T47D (cell line): ENCODE results near the gene C6orf62.
A peak's percentile ranks its signal among the peaks of the same experiment; 100 is the strongest.
"Not testable (repeated sequence)": the region's sequence is repeated elsewhere in the genome, so short reads cannot be mapped to it uniquely, and the experiment has no call there.

ENCODE experiments used
- DNase-seq, 2 experiments: peaks; one replicate each; pipeline versions ENCODE4 v3.0.0 to v3.0.0-alpha.2; 2011 to 2012; ENCODE audit warnings: low read depth in 1 of 2, low spot score in 1 of 2
- JUND ChIP-seq: IDR thresholded peaks from 2 replicates; pipeline ENCODE4 v1.6.1; 2012; ENCODE audit warnings: low read depth
- in situ Hi-C: cut with HindIII; loops from 2 replicates; pipeline ENCODE4 v1.10.0; 2016; ENCODE audit warnings: low sequenced_read_pairs, low pct_unique_long_range_greater_than_20kb

Gene C6orf62

DNA sequence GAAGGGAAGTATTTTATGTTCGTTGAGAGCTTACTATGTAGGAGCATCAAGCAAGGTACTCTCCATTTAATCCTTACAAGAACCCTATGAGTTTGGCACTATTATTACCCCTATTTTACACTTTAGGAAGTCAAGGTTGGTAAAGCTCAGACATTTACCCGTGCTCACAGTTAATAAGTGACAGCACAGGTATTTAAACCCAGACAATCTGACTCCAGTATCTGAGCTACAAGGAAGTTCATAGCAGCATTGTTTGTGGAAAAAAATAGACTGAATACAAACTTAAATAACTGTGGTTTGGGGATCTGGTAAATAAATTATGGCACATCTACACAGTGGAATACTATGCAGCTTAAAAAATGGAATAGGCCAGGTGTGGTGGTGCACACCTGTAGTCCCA lies 34.6 kb upstream of the C6orf62 start:
- in situ Hi-C loops, result no loop called here

DNA sequence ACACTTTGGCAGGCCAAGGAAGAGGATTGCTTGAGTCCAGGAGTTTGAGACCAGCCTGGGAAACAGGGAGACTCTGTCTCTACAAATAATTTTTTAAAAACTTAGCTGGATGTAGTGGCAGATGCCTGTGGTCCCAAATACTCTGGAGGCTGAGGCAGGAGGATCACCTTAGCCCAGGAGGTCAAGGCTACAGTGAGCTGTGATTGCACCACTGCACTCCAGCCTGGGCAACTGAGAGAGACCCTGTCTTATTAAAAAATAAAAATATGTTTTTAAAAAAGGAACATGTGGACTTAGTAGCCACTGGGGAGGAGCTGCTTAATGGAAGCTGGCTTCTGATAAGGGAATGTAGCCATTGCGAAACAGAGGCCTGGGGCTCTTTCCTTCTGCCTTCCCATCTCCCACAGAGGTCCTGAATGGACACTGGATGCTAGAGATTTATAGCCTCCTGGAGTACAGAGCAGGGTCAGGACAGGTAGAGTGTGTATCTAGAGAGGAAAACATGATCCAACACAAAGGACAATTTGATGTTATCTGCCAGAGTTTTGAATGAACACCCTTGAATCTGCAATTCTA lies 34.1 kb upstream of the C6orf62 start:
- DNase-seq, result no peak
- in situ Hi-C loops, result no loop called here
- TF ChIP-seq JUND, result no peak

More for the DNA sequence above, 34.6 kb upstream of the C6orf62 start:
- no peak for TF ChIP-seq JUND
- DNase-seq, result no peak

DNA sequence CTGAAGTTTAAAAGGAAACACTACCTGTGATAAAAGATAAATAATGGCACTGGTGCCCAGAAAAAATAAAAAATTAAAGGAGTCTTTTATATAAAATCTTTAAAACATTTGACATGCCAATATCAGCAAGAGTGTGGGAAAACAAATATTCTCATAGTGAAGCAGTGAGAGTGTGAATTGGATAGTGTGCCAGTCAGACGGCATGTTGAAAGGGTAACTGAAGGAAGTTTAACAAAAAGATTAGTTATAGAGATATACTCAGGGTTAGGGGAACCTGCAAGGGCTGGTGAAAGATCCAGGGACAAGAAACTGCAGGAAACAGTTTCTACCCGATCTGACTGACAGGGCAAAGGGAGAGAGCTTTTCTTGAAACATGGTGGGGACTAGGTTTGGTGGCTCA lies 33.5 kb upstream of the C6orf62 start:
- no peak for DNase-seq
- in situ Hi-C loops, result no loop called here
- no peak for TF ChIP-seq JUND

DNA sequence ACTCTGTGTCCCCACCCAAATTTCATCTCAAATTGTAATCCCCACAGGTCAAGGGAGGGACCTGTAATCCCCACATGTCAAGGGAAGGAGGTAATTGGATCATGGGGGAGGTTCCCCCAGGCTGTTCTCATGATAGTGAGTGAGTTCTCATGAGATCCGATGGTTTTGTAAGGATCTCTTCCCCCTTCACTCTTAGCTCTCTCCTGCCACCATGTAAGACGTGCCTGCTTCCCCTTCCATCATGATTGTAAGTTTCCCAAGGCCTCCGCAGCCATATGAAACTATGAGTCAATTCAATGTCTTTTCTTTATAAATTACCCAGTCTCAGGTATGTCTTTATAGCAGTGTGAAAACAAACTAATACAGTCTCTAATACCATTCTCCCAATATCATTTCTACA lies 31.9 kb upstream of the C6orf62 start:
- DNase-seq, in situ Hi-C loops: not testable (repeated sequence)

GRCh38 chr6:24749297-24749696 lies 30.3 kb upstream of the C6orf62 start:
- no peak for DNase-seq
- no peak for TF ChIP-seq JUND
- in situ Hi-C loops, result no loop called here

DNA sequence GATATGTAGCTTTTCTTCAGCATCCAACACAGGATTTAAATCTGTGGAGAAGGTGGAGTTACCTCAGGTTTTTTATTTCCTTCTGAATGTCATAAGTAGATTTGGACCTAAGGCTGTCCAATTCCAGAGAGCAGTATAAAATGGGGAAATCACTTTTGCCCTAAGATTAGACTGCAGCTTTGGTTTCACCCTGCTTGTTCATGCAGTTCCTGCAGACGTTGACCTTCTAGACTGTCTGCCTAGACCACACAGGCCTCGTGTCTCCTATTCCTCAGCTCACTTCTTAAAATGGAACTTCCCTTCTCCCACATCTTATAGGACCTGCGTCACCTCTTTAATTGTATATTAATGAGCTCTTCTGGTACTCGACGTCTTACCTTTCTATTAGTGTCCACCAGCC lies 26.0 kb upstream of the C6orf62 start:
- DNase-seq, result no peak
- in situ Hi-C loops, result no loop called here
- no peak for TF ChIP-seq JUND

- DNase-seq, result no peak
- in situ Hi-C loops, result no loop called here
- no peak for TF ChIP-seq JUND
Observed at GRCh38 chr6:24743944-24744335, 25.0 kb upstream of the C6orf62 start.

DNA sequence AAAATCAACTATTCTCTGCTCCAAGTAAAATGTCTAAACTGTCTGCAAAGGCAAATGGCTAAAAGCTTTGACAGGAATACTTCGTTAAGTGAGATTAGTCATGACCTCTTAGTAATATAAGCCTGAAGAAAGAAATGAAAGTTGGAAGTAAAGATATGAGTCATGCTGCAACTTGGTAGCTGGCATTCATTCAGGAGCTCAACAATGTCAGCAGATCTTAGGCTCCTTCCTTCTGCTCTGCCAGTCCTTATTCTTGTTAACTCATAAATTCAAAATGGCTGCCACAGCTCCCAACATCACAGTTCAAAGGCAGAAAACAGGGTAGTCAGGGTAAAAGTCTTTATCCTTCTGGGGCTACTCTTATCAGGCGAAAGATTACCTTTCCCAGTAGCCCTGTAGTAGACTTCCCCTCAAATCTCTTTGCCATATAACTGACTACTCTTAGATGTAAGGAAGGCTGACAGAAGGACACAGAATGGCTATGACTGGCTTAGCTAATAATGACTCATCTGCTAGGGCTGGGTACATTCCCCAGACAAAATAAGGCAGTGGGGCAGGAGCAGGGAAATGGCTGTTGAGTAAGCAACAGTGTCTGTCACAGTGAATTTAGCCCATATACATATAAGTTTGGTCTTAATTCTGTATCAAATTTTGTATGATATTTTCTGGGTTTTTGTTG lies 24.4 kb upstream of the C6orf62 start:
- no peak for TF ChIP-seq JUND
- DNase-seq, result no peak
- in situ Hi-C loops, result no loop called here

DNA sequence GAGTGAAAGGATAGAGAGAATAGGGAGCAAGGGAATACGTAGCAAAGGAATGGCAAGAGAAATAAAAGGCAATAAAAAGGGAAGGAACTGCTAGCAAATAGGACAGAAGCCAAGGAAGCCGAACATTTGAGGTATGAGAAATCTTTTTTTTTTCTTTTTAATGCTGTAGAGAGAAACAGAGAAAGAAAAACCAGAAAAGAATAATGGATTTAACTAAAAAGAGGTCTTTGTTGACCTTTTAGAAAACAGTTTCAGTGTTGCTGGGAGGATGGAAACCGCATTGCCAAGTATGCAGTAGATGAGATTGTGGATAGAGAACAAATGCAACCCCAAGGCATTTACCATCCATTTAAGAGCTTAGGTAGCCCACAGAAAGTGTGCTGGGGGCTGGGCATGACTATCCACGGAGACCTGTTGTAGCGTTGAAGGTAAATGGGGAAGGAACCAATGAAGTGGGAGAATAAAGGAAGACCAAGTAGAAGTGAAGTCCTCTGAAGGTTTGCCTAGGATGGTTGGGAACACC lies 23.3 kb upstream of the C6orf62 start:
- no peak for TF ChIP-seq JUND
- in situ Hi-C loops, result no loop called here
- peak in 1 of 2 experiments; percentile 16 for DNase-seq

GRCh38 chr6:24740861-24741260 lies 21.9 kb upstream of the C6orf62 start:
- no peak for DNase-seq
- TF ChIP-seq JUND, result no peak
- in situ Hi-C loops, result no loop called here

DNA sequence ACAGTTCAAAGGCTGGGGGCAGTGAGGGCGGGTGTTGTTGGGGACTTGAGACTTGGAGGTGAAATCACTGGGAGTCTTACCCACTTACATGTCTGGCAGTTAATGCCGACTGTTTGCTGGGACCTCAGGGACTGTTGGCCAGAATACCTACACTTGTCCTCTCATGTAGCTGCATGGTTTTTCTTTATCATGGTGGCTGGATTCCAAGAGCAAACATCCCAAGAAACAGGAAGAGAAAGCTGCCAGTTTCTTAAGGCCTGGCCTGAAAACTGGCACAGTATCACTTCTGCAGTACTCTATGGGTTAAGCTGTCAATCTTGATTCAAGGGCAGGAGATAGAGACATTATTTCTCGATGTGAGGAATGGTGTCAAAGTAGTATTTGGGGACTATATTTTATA lies 19.8 kb upstream of the C6orf62 start:
- in situ Hi-C loops, result no loop called here
- no peak for TF ChIP-seq JUND
- DNase-seq, result no peak

DNA sequence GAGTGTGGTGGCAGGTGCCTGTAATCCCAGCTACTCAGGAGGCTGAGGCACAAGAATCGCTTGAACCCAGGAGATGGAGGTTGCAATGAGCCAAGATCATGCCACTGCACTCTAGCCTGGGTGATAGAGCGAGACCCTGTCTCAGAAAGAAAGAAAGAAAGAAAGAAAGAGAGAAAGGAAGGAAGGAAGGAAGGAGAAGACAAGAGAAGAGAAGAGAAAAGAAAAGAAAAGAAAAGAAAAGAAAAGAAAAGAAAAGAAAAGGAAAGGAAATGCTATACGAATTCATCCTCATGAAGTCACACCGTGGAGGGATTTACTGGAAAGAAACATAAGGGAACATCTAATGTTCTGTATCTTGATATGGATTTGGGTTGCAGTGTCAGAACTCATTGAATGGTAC lies 15.8 kb upstream of the C6orf62 start:
- DNase-seq, in situ Hi-C loops: not testable (repeated sequence)

GRCh38 chr6:24734166-24734565 lies 15.2 kb upstream of the C6orf62 start:
- in situ Hi-C loops, result no loop called here
- TF ChIP-seq JUND, result no peak
- no peak for DNase-seq

- in situ Hi-C loops, DNase-seq: not testable (repeated sequence)
Observed at GRCh38 chr6:24731456-24732134, 12.6 kb upstream of the C6orf62 start.

- in situ Hi-C loops, DNase-seq: not testable (repeated sequence)
Observed at GRCh38 chr6:24730653-24731052, 11.7 kb upstream of the C6orf62 start.
